Measurements from ENCODE around the gene POLR2L.

Gene POLR2L

DNA sequence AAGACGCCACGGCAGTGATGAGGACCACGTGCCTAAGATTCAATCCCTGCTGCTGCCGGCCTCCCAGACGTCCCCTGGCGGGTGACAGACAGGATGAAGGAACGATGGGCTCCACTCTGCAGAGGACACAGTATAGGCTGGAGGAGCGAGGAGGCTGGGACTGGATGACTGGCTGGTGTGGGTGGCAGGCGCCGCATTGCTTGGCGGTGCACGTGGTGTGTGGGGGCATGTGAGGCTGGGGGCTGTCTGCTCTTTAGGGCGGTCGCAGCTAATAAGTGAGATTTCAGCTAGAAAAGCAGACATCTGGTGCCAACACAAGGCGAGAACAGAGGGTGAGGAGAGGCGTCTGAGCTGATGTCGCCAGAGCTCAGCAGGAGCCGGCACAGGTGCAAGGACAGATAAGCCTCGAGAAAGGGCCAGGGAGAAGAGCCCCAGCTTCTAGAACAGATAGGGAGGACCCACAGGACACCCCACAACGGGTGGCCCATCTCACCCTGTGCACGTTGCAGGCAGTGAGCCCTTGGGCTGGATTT is 33.5 kb upstream of the POLR2L start:
- no peak for DNase-seq (ENCODE audit: low read depth)
- TF ChIP-seq CTCF (conservative IDR thresholded peaks at IDR 0.05; ENCODE audit: low read depth, low read length): no peak
- no peak overlapping the region for H3K4me3 ChIP-seq (ENCODE audit: low read length)

- DNase-seq (ENCODE audit: low read depth): no peak
- H3K4me3 ChIP-seq (ENCODE audit: low read length): no peak overlapping the region
- TF ChIP-seq CTCF (conservative IDR thresholded peaks at IDR 0.05; ENCODE audit: low read depth, low read length): no peak
These were observed 32.9 kb upstream of the POLR2L start for GRCh38 chr11:875203-875602.

DNA sequence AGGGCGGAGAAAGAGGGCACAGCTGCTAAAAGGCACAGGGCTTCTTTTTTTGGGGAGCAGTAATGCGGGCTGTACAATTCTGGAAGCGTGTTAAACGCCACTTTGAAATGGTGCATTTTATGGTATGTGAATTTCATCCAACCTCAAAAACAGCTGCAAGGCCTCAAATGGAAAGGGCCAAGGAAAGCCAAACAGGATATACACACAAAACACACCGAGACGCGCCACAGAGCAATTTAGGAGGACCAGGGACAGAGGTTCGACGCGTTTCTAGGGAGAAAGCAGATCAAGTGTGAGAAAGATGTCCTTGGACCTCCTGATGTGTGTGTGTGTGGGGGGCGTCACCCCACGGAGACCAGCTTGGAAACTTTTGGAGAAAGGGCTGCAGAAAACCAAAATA is 31.4 kb upstream of the POLR2L start:
- no peak for DNase-seq (ENCODE audit: low read depth)
- H3K4me3 ChIP-seq (ENCODE audit: low read length): no peak overlapping the region
- no peak for TF ChIP-seq CTCF (conservative IDR thresholded peaks at IDR 0.05; ENCODE audit: low read depth, low read length)

GRCh38 chr11:872799-873198 is 30.5 kb upstream of the POLR2L start:
- H3K4me3 ChIP-seq (ENCODE audit: low read length): no peak overlapping the region
- no peak for DNase-seq (ENCODE audit: low read depth)
- no peak for TF ChIP-seq CTCF (conservative IDR thresholded peaks at IDR 0.05; ENCODE audit: low read depth, low read length)

- TF ChIP-seq CTCF (conservative IDR thresholded peaks at IDR 0.05; ENCODE audit: low read depth, low read length): no peak
- no peak for DNase-seq (ENCODE audit: low read depth)
These were observed 29.1 kb upstream of the POLR2L start for GRCh38 chr11:871472-871871.

DNA sequence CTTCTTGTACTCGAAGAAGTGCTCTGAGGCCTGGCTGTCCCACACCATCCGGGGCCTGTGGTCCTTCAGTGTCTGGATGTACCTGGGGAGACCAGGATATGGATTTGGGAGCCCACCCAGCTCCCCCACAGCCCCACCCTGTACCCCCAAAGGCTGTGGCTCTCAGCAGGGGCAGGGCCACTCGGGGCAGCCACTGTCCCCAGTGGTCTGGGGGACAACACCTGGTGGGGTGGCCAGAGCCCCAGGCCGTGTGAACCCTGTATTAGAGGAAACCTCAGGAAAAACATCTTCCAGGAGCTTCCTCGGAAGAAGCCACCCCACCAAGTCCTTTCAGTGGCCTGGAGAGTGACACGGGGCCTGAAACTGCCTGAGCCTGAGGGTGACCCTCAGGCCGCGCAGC is 28.1 kb upstream of the POLR2L start:
- no peak for DNase-seq (ENCODE audit: low read depth)
- no peak for TF ChIP-seq CTCF (conservative IDR thresholded peaks at IDR 0.05; ENCODE audit: low read depth, low read length)
- no peak overlapping the region for H3K4me3 ChIP-seq (ENCODE audit: low read length)

More at GRCh38 chr11:871472-871871, 29.1 kb upstream of the POLR2L start:
- H3K4me3 ChIP-seq (ENCODE audit: low read length): no peak overlapping the region

GRCh38 chr11:870127-870413 is 27.7 kb upstream of the POLR2L start:
- no peak overlapping the region for H3K4me3 ChIP-seq (ENCODE audit: low read length)
- TF ChIP-seq CTCF (conservative IDR thresholded peaks at IDR 0.05; ENCODE audit: low read depth, low read length): peak; percentile 38
- DNase-seq (ENCODE audit: low read depth): no peak
